ENCODE data around the gene RFTN1.

The RFTN1 gene

GRCh38 chr3:16513141-16514020 lies at the start of gene RFTN1:
RFTN1 (minus strand) TSS chr3:16513699; CDS start chr3:16493869, 19,830 bp downstream.
- DNase-seq (ENCODE audit: low read depth in 2 of 2) = peak; percentile 45 to 52

GRCh38 chr3:16559653-16560365 lies 46.3 kb upstream of the RFTN1 start:
- no peak for DNase-seq (ENCODE audit: low read depth in 2 of 2)

- no peak for DNase-seq (ENCODE audit: low read depth in 2 of 2)
Observed at GRCh38 chr3:16554126-16554525, 40.6 kb upstream of the RFTN1 start.

- no peak for DNase-seq (ENCODE audit: low read depth in 2 of 2)
Observed at GRCh38 chr3:16552757-16553156, 39.3 kb upstream of the RFTN1 start.

GRCh38 chr3:16551342-16551976 lies 38.0 kb upstream of the RFTN1 start:
- DNase-seq (ENCODE audit: low read depth in 2 of 2) = no peak

- DNase-seq (ENCODE audit: low read depth in 2 of 2) = peak; percentile 50 to 56
Observed at GRCh38 chr3:16550676-16551341, 37.3 kb upstream of the RFTN1 start.

DNA sequence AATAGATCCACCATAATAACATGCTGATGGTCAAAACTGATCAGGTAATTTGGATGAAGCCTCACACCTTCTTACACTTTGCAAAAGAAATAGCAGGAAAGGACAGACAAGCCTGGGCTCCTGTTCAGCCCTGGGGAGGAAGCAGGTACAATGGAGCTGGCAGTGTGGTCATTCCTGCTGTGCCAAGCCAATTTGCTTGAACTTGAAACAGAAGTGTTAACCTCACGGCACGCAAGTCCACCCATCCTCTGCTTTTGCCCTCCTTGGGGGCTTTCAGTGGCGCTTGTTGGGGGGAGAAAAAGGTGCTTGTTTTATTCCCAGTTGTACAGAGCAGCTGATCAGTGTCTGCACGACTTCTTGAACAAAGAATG lies 36.8 kb upstream of the RFTN1 start:
- no peak for DNase-seq (ENCODE audit: low read depth in 2 of 2)

GRCh38 chr3:16548721-16549120 lies 35.2 kb upstream of the RFTN1 start:
- DNase-seq (ENCODE audit: low read depth in 2 of 2) = no peak

GRCh38 chr3:16547561-16548357 lies 34.3 kb upstream of the RFTN1 start:
- DNase-seq (ENCODE audit: low read depth in 2 of 2) = no peak

- DNase-seq (ENCODE audit: low read depth in 2 of 2) = no peak
Observed at GRCh38 chr3:16546186-16547010, 32.9 kb upstream of the RFTN1 start.

GRCh38 chr3:16545413-16546185 lies 32.1 kb upstream of the RFTN1 start:
- no peak for DNase-seq (ENCODE audit: low read depth in 2 of 2)

- DNase-seq (ENCODE audit: low read depth in 2 of 2) = no peak
Observed at GRCh38 chr3:16543242-16543864, 29.9 kb upstream of the RFTN1 start.

DNA sequence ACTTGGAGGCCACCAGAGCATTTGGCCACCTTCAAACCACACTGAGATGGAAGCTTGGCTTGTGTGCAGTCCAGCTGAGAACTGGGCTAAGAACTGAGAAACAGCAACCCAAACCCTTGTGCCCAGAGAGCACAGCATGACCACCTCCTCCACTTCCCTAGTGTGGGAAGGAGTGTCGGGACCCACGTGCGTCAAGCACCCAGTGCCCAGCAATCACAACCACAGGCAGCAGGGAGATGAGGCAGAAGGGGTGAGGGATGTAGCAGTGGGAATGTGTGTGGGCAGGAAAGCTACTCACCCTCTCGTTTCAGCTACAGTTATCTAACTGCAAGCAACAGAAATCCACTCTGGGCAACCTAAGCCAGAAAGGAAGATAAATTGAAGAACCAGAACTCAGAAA lies 25.0 kb upstream of the RFTN1 start:
- no peak for DNase-seq (ENCODE audit: low read depth in 2 of 2)

- DNase-seq (ENCODE audit: low read depth in 2 of 2) = no peak
Observed at GRCh38 chr3:16536996-16537395, 23.5 kb upstream of the RFTN1 start.

DNA sequence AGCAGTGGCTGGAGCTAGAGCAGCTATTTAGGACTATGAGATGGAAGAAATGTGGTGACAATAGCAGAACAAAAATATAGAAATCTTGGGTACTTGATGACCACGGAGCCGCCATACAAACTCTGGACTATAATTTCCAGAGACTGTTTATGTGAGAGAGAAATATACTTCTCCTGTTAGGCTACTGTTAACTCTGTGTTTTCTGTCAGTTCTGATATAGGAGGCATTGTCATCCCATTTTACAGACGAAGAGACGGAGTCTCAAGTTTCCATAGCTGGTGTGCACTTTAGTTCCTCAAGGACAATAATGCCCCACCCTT lies 22.8 kb upstream of the RFTN1 start:
- DNase-seq (ENCODE audit: low read depth in 2 of 2) = no peak

DNA sequence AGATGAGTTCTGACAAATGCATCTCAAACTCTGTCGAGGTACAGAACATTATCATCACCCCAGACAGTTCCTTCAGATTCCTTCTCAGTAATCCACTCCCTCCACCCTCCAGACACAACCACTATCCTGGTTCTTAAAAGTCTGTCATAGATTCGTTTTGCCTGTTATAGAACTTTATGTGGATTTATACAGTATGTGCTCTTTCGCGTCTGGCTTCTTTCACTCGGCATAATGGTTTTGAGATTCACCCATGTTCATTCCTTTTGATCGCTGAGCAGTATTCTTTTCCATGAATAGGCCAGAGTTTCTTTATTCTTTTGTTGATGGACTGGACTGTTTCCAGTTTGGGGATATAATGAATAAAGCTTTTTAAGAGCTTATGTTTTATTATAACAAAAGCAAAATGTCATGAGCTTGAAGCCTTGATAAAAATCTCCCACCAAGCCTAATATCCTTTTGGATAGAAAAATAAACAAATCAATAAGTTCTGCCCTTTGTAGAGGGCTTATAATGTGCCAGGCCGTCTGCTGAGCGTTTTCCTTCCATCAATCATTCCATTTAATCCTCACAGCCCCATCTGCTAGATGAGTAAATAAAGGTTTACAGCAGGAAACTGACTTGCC lies 21.3 kb upstream of the RFTN1 start:
- no peak for DNase-seq (ENCODE audit: low read depth in 2 of 2)

DNA sequence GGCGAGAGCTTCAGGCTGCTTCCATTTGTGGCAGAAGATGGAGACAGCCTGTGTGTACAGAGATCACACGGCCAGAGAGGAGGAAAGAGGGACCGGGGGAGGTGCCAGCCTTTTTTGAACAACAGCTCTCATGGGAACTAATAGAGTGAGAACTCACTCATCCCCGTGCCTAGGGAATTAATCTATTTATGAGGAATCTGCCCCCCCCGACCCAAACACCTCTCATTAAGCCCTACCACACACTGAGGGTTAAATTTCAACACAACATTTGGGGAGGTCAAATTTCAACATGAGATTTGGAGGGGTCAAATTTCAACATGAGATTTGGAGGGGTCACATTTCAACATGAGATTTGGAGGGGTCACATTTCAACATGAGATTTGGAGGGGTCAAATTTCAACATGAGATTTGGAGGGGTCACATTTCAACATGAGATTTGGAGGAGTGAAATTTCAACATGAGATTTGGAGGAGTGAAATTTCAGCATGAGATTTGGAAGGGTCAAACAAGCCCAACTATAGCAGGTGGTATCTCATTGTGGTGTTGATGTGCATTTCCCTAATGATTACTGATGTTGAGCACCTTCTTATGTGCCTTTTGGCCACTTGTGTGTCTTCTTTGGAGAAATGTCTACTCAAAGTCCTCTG lies 20.6 kb upstream of the RFTN1 start:
- no peak for DNase-seq (ENCODE audit: low read depth in 2 of 2)

DNA sequence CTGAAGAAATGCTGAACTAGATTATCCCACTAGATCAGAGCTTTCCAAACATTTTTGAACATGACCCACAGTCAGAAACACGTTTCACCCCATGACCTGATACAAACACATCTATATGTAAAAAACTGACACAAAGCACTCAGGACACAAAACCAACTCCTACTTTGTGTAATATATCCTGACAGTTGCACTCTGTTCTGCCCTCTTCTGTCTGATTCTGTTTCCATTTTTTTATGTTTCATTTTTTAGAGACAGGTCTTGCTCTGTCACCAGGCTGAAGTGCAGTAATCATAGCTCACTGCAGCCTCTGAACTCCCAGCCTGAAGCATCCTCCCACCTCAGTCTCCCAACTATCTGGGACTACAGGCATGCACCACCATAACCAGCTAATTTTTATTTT lies 15.8 kb upstream of the RFTN1 start:
- DNase-seq (ENCODE audit: low read depth in 2 of 2) = no peak

Measured in stimulated activated CD8-positive, alpha-beta memory T cell treated with anti-CD3 and anti-CD28 coated beads, Interleukin-15, amount 100 ng/mL, for 48 hours (primary cell).